HG03565 (cell line): ENCODE measurements around the gene REL.
A peak's percentile ranks its signal among the peaks of the same experiment; 100 is the strongest.
"Not testable (repeated sequence)": the region's sequence is repeated elsewhere in the genome, so short reads cannot be mapped to it uniquely, and the experiment has no call there.

Source experiments
- ATAC-seq: cut with Tn5 transposase; IDR thresholded peaks from one replicate; pipeline ENCODE4 v1.9.1; 2021; ENCODE audit warnings: mild to moderate bottlenecking, moderate library complexity; ENCODE audit not compliant: unreplicated experiment

REL gene

DNA sequence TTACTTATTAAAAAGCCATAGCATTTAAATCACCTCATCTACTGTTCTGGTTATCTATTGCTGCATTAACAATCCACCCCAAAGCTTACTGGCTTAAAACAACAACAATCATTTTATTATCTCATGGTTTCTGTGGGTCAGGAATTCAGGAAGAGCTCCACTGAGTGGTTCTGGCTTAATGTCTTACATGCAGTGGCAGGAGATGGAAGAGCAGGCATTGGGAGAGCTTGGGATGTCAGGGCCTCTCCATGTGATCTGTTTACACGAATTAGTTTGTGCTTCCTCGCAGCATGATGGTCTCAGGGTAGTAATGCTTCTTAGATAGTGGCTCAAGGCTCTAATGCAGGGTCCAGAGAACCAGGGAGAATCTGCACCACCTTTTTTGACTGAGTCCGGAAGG lies 14.4 kb upstream of the REL start:
- ATAC-seq = no peak

DNA sequence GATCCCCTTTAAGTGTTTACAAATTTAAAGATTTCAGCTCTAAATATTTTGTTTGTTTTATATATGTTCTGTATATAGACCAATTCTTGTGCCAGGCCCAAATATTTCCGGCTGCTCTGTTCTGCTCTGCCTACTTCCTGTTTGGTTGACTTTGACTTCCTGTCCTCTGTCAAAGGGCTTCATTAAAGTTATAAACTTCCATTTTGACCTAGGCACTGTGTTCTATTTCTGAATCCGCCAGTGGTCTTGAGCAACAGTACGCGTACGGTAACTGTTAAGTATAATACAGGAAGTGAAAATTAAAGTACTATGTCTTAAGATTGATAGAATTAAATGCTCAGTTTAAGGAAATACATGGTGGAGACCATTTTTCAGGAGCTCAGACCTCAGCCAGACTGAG lies 13.5 kb upstream of the REL start:
- no peak for ATAC-seq

DNA sequence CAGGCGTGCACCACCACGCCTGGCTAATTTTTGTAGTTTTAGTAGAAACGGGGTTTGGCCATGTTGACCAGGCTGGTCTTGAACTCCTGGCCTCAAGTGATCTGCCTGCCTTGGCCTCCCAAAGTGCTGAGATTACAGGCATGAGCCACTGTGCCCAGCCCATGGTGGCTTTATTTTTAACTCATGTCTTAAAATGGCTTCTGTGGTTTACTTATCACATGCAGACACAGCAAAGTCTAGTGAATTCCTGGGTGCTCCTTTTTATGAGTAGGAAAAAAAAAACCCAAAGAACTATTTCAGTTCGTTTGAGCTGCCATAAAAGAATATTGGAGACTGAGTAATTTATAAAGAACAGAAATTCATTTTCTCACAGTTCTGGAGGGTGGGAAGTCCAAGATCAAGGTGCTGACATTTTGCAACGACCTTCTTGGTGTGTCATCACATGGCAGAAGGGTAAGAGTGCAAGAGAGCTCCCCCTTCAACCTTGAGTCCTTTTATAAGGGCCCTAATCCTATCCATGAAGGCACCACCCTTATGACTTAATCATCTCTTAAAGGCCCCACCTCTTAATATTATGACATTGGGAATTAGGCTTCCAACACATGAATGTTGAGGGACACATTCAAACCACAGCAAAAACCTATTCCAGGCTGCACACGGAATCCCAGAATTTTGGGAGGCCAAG lies 12.6 kb upstream of the REL start:
- ATAC-seq = no peak

GRCh38 chr2:60872510-60872928 lies 8.9 kb upstream of the REL start:
- ATAC-seq = peak; percentile 30

DNA sequence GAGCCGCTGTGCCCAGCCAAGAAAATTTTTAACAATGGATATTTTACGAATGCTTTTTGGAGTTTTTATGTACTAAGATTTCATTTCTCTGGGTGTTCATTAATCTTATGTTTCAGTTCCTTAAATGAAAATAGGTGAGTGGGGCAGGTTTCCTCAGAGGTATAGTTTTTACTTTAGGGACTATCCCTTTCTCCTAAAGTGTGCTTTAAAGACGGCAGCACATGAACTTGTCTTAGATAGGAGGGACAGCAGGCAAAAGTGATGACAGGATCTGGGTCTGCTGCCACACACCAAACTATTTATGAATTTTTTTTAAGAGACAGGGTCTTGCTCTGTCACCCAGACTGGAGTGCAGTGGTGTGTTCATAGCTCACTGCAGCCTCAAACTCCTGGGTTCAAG lies 8.0 kb upstream of the REL start:
- peak; percentile 81 for ATAC-seq

DNA sequence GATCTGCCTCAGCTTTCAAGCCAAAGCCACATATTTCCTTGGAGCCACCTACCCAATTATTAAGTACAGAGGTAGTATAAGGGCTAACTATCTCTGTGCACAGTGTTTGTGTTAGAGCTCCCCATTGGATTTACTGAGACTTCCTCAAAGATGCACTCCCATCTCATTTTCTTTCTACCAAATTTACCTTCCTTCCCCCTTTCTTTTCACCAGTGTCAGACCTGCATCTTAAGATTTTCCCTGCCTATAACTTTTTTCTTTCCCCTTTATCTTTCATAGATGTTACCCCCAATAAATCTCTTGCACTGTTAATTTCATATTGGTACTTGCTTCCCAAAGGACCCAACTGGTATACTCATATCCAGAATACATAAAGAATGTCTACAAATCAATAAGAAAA lies 5.9 kb upstream of the REL start:
- ATAC-seq = no peak

DNA sequence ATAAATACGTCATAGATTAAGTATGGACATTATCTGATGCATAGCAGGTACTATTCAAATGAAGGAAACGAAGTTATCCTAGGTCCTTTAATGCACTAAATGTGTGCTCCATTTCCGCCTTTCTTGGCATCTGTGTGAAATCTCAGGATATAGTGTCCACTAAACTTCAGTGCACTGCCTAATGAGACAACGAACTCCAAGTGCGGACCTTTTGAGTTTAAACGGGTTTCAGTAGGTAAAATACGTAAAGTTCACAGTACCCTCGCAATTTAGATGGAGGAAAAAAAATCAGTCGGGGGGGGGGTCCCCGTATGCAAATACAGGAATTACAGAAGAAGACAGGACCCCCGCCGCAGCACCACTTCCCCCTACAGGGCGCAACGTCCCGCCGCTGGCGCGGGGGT lies 729 bp upstream of the REL start:
- peak; percentile 0 for ATAC-seq

DNA sequence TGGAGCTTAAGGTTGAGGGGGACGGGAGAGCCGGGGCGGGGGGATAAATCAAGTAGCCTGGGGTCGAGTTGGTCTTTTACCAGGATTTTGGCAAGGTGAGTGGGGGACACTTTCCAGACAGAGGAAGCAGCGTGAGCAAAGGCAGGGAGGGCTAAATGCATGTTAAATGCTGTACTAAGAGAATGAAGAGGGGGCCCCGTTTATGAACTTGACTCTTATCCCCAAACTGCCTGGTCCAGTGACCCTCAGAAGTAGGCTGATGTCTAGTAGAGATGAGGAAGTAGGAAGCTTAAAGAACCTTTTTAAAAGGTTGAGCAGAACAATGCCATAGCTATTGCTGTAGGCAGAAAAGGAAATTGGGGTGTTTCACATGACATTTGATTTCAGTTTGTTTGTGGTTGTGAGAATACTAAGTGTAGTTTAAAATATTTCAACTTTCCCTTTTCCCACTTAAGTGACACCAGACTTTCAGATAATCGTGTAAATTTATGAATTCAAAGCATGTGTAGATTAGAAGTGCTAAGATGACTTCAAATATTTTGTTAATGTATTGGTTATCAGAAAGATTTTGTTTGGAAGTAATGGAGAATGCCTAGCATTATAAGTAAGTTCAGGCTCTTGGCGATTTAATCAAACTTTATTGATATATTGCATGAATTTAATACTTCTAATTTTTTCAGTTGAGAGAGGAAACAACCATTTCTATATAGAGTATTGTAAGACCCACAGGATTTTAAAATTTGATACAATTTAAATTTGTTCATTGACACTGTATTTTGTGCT lies 1.8 kb downstream of the REL start:
- peak; percentile 29 for ATAC-seq

DNA sequence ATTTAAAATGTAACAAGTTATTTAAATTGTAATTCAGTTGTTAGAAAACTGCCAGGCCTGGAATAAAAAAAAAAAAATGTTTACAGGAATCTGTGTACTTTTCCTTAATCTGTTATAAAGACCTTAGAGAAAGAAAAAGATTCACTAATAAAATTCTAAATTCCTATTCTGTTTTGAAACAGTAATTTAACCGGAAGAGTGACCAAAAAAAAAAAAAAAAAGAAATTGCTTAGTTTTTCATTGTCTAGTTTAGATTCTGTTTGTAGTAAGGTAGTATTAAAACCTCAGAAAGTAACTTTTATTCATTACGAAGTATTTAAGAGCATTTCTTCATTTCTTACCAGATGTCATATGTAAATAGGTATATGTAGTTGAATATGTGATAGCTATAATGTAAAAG lies 2.5 kb downstream of the REL start:
- ATAC-seq = no peak

DNA sequence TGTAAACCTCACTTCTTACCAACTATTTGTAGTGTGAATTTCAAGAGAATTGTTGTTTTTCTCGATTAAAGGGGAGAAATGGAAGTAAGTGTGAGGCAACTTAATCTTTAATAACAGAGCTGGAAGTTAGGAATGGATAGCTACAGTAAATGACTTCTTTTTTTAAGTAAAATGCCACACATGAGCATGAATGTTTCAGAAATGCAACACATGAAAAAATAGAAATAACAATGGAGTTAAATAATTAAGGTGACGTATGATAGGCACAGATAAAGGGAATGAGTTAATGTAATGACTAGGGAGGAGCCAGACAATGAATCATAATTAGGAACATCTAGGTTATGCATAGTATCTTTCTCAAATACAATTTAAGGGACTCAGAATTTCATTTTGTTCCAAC lies 3.4 kb downstream of the REL start:
- ATAC-seq = no peak

DNA sequence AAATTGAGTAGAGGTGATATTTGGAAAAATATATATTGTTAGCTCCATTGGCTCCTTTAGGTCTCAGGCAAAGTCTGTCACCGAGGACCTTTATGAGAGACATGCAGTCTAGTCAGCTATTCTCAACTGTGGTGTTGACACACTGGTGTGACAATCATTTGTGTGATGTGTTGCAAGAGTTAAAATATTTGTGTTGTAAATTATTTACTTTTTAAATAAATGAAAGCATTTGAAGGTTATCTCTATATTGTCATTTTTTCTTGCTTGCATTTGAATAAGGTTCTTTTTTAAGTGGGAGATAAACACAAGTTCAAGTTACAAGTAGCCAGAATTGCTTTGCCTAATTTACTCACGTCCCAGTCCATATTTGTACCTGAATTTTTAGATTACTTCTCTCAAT lies 4.3 kb downstream of the REL start:
- ATAC-seq = no peak

- no peak for ATAC-seq
Observed at GRCh38 chr2:60886991-60887390, 5.6 kb downstream of the REL start.

- ATAC-seq = no peak
Observed at GRCh38 chr2:60888853-60889252, 7.5 kb downstream of the REL start.

GRCh38 chr2:60889581-60890392 lies 8.4 kb downstream of the REL start:
- ATAC-seq = not testable (repeated sequence)

GRCh38 chr2:60890393-60890707 lies 9.0 kb downstream of the REL start:
- no peak for ATAC-seq

DNA sequence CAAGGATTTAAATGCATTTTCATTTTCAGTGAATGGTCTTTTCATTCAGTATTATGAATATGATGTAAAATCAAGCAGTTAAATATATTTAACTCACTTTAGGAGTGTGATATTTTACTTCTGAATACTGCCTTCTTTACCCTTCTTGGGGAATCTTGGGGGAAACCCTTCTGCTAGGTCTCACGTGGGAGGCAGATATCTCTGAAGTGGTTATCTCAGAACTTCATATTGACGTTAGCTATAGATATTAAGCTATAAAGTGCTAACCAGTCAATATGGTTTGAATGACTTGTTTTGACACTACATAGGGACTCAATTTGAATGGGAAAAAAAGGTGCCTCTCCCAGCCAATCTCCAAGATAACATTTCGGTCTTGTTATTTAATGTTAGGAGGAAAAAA lies 9.8 kb downstream of the REL start:
- peak; percentile 33 for ATAC-seq

- ATAC-seq = no peak
Observed at GRCh38 chr2:60898567-60898966, 17.2 kb downstream of the REL start.

DNA sequence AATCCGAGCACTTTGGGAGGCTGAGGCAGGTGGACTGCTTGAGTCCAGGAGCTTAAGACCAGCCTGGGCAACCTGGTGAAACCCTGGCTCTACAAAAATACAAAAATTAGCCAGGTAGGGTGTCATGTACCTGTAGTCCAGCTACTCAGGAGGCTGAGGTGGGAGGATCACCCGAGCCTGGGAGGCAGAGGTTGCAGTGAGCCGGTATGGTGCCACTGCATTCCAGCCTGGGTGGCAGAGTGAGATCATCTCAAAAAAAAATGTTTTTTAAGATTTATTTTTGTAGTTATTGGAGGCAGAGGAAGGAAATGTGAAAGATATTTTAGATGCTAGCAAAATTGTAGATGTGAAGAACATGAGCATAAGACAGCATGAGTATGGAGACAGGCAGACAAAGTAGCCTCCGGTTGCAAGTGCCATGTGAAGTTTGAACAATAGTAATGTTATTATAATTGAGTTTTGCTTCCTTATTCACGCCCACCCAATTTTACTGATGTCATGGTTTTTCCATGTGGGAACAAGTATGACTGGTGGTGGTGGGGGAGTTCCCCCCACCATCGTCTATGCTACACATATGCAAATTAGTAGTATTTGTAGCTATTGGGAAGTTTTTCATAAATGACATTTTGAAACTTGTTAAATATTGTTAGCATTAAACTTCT lies 18.0 kb downstream of the REL start:
- ATAC-seq = no peak

GRCh38 chr2:60899892-60900249 lies 18.5 kb downstream of the REL start:
- ATAC-seq = no peak

GRCh38 chr2:60901296-60901695 lies 19.9 kb downstream of the REL start:
- ATAC-seq = not testable (repeated sequence)

DNA sequence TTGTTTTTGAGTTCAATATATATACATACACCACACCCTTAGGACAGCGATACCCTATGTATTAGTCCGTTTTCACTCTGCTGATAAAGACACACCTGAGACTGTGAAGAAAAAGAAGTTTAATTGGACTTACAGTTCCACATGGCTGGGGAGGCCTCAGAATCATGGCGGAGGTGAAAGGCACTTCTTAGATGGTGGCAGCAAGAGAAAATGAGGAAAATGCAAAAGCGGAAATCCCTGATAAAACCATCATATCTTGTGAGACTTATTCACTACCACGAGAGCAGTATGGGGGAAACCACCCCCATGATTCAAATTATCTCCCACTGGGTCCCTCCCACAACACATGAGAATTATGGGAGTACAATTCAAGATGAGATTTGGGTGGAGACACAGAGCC lies 24.5 kb downstream of the REL start:
- not testable (repeated sequence) for ATAC-seq
